GM18505 (cell line): ENCODE results near the gene RRH.
"Not testable (repeated sequence)": the region's sequence is repeated elsewhere in the genome, so short reads cannot be mapped to it uniquely, and the experiment has no call there.

Source experiments
- ATAC-seq: cut with Tn5 transposase; IDR thresholded peaks from one replicate; pipeline ENCODE4 v1.9.1; 2021; ENCODE audit not compliant: unreplicated experiment
- POLR2A ChIP-seq: IDR thresholded peaks from 4 replicates; pipeline ENCODE4 v1.6.1; 2011; ENCODE audit warnings: borderline replicate concordance; ENCODE audit not compliant: insufficient read depth, insufficient read length; ENCODE audit errors: extremely low read depth

RRH gene

DNA sequence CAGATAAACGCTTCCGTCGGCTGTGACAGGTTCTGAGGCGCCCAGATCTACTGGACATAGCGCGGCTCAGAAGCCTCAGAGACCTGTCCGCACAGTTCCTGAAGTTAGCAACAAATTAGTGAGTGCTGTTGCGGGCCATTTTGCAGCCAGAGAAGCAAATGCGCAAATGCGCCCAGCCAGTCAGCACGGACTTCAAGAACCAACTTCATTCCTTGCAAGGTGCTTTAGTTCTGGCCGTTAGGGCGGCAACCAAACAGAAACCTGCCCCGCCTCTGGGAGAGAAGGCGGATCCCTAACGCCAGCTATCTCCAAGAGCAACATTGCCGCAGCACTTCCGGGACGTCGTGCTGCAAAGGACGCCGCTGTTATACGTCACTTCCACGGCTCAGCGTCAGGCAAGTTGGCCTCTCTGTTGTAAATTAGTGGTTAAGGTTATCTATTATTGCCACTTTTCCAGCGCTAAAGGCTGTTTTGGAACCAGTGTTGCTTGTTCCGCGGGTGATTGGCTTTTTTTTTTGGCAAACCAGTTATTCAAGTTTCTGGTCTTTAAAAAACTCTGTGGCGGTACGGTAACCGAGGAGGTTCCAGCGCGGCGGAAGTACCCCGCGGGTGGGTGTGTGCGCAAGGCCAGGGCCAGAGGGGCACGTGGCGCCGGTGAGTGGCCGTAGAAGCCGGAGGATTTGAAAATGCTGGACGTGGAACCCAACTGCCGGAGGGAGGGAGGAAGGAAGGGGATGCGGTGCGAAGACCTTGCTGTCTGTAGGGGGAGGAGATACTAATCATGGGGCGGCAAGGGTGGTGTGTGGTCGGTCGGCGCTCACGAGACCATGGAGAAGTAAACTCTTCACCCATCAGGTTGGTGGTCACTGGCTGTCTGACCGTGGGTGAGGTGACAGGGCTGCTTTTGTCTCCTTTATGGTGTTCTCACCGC, 12.4 kb upstream of the RRH start, which contains the start of gene GAR1:
GAR1 (plus strand) TSS at position 612 of the 931 bp plus-strand sequence. CDS start 403 bp downstream, outside the sequence.
- peak; percentile 65 for TF ChIP-seq POLR2A
- peak; percentile 98 for ATAC-seq

DNA sequence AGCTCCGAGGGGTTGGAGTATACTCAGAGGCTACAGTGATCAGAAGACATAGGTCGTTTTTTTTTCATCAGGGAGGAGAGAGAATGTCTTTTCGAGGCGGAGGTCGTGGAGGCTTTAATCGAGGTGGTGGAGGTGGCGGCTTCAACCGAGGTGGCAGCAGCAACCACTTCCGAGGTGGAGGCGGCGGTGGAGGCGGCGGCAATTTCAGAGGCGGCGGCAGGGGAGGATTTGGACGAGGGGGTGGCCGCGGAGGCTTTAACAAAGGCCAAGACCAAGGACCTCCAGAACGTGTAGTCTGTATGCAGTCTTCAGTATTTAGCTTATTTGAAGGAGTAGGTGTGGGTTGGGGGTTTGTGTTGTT, 11.7 kb upstream of the RRH start:
- TF ChIP-seq POLR2A, result no peak
- no peak for ATAC-seq

DNA sequence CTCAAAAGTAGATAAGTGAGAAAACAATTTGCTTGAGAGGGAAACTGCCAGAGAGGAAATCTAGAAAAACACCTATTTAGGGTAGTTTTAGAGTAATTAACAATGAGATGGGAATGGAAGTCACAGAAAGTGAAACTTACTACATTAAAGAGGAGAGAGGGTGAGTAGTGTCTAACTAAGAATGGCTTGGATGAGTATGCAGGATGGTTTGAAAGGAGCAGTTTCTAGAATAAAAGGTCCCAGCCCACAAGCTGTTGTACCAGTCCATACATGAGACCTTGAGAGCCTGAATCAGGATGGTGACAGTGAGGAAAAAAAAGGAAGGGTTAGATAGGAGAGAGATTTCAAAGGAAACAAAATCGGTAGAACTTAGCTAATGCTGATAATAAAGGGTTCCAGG, 10.9 kb upstream of the RRH start:
- no peak for TF ChIP-seq POLR2A
- ATAC-seq, result no peak

- no peak for ATAC-seq
- no peak for TF ChIP-seq POLR2A
Observed at GRCh38 chr4:109818268-109818667, 9.5 kb upstream of the RRH start.

DNA sequence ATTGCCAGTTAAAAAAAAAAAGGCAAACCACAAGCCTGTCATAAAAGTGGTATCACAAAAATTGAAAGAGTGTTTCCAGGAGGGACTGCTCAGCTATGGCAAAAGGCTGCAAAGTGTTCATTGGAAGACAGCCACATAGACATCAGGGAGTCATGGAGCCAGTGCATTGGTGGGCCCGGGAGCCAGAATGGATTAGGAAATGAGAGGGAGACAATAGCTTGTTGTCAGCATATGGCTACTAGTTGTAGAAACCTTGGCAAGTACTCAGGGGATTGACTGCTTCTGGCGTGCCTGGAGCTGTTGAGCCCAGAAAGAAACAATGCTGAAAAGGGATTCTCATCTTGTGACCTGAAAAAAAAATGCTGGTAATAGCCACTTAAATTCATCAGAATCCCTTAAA, 7.2 kb upstream of the RRH start:
- TF ChIP-seq POLR2A, result no peak
- no peak for ATAC-seq

- ATAC-seq, result no peak
- no peak for TF ChIP-seq POLR2A
Observed at GRCh38 chr4:109821185-109821584, 6.6 kb upstream of the RRH start.

DNA sequence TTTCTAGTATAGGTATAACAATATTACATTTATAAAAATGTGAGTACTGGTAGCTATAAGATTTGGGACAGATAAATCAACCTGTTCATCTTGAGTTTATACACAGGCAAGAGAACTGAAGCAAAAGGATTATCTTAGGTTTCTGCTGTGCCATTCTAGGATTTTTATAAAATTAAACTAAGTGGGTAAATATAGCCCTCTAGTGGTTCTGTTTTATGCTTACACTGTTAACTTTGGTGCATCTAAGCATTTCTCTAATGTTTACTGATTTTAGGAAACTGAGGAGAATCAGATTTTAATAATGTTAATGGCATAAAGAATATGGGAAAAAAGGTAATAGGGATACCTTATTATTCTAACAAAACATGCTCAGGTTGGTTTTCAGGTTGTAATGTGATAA, 1.1 kb upstream of the RRH start:
- ATAC-seq, result no peak
- no peak for TF ChIP-seq POLR2A

DNA sequence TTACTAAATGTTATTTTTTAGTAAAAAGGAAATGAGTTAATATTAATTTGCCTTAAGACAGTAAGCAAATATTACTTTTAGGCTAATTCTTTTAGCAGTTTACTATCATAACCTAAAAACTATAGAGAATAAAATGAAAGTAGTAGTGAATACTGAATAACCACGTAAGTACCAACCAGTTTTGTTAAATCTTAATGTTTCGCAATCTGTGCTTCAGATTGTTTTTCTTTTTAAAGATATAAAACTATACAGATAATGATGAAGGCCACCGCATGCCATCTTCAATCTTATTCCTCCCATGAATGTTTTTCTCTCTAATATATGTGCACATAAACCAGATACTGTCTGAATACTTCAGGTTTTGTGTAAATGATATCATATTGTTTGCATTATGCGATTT, 6.0 kb downstream of the RRH start:
- no peak for TF ChIP-seq POLR2A

DNA sequence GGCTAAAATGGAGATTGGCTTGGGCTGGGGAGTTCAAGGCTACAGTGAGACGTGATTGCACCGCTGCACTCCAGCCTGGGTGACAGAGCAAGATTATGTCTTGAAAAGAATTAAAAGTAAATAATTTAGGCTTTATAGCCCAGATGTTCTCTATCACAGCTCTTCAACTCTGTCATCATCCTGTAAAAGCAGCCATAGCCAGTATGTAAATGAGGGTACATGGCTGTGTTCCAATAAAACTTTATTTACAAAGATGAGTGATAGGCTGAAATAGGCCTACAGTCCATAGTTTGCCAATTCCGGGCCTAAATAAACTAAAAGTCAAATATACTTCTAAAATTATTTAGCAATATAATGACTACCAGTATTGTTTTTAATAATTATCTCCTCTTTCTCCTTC, 9.2 kb downstream of the RRH start:
- no peak for ATAC-seq
- no peak for TF ChIP-seq POLR2A

More for the DNA sequence above, 6.0 kb downstream of the RRH start:
- no peak for ATAC-seq

- ATAC-seq, result no peak
- TF ChIP-seq POLR2A, result no peak
Observed at GRCh38 chr4:109846395-109847098, 18.8 kb downstream of the RRH start.

DNA sequence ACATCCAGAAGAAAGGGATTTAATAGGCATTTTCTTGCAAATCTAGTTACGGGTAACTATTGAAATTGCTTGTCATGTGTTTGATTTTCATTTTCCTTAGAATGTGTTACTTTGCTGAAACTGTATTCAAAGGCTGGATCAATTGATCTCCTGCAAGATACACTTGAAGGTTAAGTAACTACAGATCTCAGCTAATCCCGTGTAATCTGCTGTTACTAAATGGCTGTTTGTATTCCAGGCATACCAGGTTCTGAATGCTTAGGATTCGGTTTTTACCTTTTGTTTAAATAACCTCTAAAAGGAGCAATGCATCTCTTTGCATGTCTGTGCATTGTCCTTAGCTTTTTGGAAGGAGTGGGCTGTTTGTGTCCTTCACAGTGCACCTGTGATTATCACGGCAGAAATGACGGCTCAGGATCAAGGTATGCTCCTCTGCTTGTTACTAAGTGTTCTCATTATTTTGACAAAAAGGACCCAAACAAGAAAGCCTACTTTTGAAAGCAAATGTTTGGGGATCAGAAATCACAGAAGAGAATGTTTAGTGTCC, 20.2 kb downstream of the RRH start, which contains the start of gene LRIT3:
LRIT3 (plus strand) TSS at position 212 of the 547 bp plus-strand sequence; CDS start at position 307, 95 bp downstream.
- TF ChIP-seq POLR2A, result no peak
- no peak for ATAC-seq

DNA sequence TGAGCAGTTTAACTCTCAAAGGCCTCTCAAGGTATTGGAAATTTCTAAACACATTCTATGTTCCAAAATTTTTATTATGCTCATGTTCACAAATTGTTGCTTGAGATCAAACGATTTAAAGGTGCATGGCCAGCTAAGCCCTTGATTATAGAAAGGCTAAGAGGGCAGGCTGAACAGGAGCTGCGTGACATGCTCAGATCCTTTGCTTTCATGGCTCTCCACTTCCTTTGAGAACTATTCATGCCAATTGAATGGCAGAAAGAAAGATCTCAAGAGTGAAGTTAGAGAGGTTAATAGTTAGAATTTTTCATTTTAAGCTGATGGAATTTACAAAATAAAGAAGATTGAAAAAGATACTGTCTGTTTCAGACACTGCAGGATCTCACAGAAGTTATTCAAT, 20.7 kb downstream of the RRH start:
- no peak for TF ChIP-seq POLR2A
- ATAC-seq, result no peak

GRCh38 chr4:109850601-109851000, 22.8 kb downstream of the RRH start:
- no peak for TF ChIP-seq POLR2A
- ATAC-seq, result no peak

- not testable (repeated sequence) for ATAC-seq
Observed at GRCh38 chr4:109859426-109860300, 31.9 kb downstream of the RRH start.
